HK-2 (cell line): Measurements from ENCODE around the gene SCYL3.
"Not testable (repeated sequence)": the region's sequence is repeated elsewhere in the genome, so short reads cannot be mapped to it uniquely, and the experiment has no call there.

ENCODE experiments used
- DNase-seq: peaks from one replicate; pipeline ENCODE4 v3.0.0-alpha.2; 2018; ENCODE audit not compliant: unreplicated experiment

The SCYL3 gene

GRCh38 chr1:169814265-169814664, 79.4 kb downstream of the SCYL3 start:
- no peak for DNase-seq

GRCh38 chr1:169812131-169812530, 81.6 kb downstream of the SCYL3 start:
- DNase-seq, result no peak

- DNase-seq, result not testable (repeated sequence)
Measured at GRCh38 chr1:169811418-169812035, 82.2 kb downstream of the SCYL3 start.

- no peak for DNase-seq
Measured at GRCh38 chr1:169809370-169810095, 84.2 kb downstream of the SCYL3 start.

- DNase-seq, result no peak
Measured at GRCh38 chr1:169804941-169805340, 88.8 kb downstream of the SCYL3 start.

- no peak for DNase-seq
Measured at GRCh38 chr1:169802888-169803287, 90.8 kb downstream of the SCYL3 start.
